Measurements from ENCODE around the gene IGFLR1. TPM values are rescaled to one million over a fixed set of nuclear protein-coding genes. Genes with fewer than 3 reads are reported as not detected.

The IGFLR1 gene
- total and polyA plus RNA-seq, 9 of the 15 experiments (the other 6 are each of a cell fraction or from before 2014, with no cell fraction given) = 1.0 to 14.3 (median 4.6) TPM

- peak in 1 of 2 experiments; percentile 49; a peak in 1 of 4 replicates for TF ChIP-seq FOXA3 (CRISPR knock-in tag; conservative IDR thresholded peaks at IDR 0.05 in 1 of 2, IDR thresholded peaks at IDR 0.05 in 1 of 2)
- TF ChIP-seq GTF2B (IDR thresholded peaks at IDR 0.05; ENCODE audit: extremely low read depth, insufficient read length) = no peak
- TF ChIP-seq RAD21 (CRISPR knock-in tag; conservative IDR thresholded peaks at IDR 0.05 in 1 of 2, IDR thresholded peaks at IDR 0.05 in 1 of 2) = peak in 1 of 2 experiments; percentile 25; a peak in 1 of 4 replicates
- TF ChIP-seq BCL6 (CRISPR knock-in tag; IDR thresholded peaks at IDR 0.05) = no peak
- no peak for TF ChIP-seq PYGO2 (tag; IDR thresholded peaks at IDR 0.05)
- TF ChIP-seq MXD1 (CRISPR knock-in tag; IDR thresholded peaks at IDR 0.05; ENCODE audit: borderline replicate concordance, poor library complexity, severe bottlenecking) = no peak
- no peak for TF ChIP-seq PRPF4 (IDR thresholded peaks at IDR 0.05; ENCODE audit: insufficient read depth, low read depth, low read length, poor library complexity, severe bottlenecking)
- TF ChIP-seq RUNX1 (IDR thresholded peaks at IDR 0.05; ENCODE audit: low read depth) = no peak
- no peak for TF ChIP-seq SIN3B (IDR thresholded peaks at IDR 0.05; ENCODE audit: low read depth)
- TF ChIP-seq THRB (CRISPR knock-in tag; conservative IDR thresholded peaks at IDR 0.05) = no peak
- no peak for TF ChIP-seq ZNF280B (CRISPR knock-in tag; IDR thresholded peaks at IDR 0.05)
- TF ChIP-seq ETV5 (CRISPR knock-in tag; IDR thresholded peaks at IDR 0.05; ENCODE audit: low read depth) = peak; percentile 65
- peak; percentile 67 for TF ChIP-seq POLR2B (IDR thresholded peaks at IDR 0.05; ENCODE audit: low read depth, partially characterized antibody)
- peak; percentile 89 for TF ChIP-seq KDM5B (IDR thresholded peaks at IDR 0.05; ENCODE audit: insufficient replicate concordance, low read depth, low read length)
- no peak for TF ChIP-seq CBFA2T2 (conservative IDR thresholded peaks at IDR 0.05)
- TF ChIP-seq MLX (CRISPR knock-in tag; conservative IDR thresholded peaks at IDR 0.05) = no peak
- no peak for TF ChIP-seq FOXM1 (IDR thresholded peaks at IDR 0.05; ENCODE audit: low read depth)
- no peak for TF ChIP-seq FOXM1 (CRISPR knock-in tag; IDR thresholded peaks at IDR 0.05; ENCODE audit: low read depth)
- peak; percentile 9; the same call in 1 of the 2 replicates for TF ChIP-seq NR2C2 (CRISPR knock-in tag; IDR thresholded peaks at IDR 0.05)
- TF ChIP-seq NR2C2 (tag; IDR thresholded peaks at IDR 0.05) = peak; percentile 53; the same call in 1 of the 2 replicates
- no peak for TF ChIP-seq ZNF830 (CRISPR knock-in tag; IDR thresholded peaks at IDR 0.05)
- TF ChIP-seq MAFF (IDR thresholded peaks at IDR 0.05; ENCODE audit: low read length) = no peak
- peak; percentile 97 for TF ChIP-seq CEBPB (tag; IDR thresholded peaks at IDR 0.05)
Observed at GRCh38 chr19:35740423-35741202, 1.6 kb downstream of the IGFLR1 start (continued).
